ENCODE results near the gene IRS4.

Gene IRS4

DNA sequence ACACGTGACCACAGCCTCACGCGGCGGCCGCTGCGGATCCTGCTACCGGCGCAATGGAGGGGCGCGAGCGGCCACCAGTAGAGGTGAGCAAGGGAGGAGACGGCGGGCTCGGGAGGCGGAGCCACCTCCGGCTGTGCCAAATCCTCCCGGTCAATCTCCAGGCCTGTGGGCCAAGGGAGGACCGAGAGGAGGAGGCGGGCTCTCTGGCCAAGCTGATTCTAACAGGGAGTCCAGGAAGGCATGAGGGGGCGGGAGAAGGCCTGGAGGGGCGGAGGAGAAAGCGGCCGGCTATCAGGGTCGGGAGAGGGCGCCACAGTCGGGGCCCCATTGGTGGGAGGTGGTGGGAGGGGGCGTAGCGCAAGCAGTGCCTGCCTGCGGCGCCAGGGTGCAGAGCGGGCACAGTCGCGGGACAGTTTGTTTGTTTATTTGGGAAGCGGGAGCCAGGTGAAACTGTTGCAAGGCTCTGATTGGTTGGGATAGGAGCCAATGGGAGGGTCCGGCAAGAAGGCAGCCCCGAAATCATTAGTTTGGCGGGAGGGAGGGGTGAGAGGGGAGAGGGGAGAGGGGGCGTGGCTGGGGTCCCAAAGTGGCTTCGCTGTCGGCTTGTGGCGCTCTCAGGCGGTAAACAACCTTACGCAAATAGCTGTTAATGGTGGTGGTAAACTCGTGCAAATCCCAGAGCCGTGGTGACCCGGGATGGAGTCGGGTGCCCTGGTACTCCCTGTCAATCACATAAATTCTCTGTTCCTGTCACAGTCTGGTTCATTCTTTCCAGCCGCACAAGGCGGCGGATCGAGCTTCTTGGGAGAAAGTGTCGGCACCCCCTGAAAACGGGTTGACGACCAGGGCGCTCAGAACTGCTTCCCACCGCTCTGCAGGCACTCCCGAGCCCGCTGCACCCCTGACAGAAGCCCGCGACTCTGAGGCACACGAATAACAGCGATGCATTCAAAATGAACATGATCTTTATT is at the start of gene IRS4 (continued):
- no peak for TF ChIP-seq GFI1B (tag by site-specific recombination; IDR thresholded peaks at IDR 0.05)
- no peak for TF ChIP-seq ZNF433 (tag by site-specific recombination; IDR thresholded peaks at IDR 0.05; ENCODE audit: low read depth)
- TF ChIP-seq ZNF354C (tag by site-specific recombination; IDR thresholded peaks at IDR 0.05; ENCODE audit: borderline replicate concordance, low read depth), result no peak
- TF ChIP-seq, protein P1, sequence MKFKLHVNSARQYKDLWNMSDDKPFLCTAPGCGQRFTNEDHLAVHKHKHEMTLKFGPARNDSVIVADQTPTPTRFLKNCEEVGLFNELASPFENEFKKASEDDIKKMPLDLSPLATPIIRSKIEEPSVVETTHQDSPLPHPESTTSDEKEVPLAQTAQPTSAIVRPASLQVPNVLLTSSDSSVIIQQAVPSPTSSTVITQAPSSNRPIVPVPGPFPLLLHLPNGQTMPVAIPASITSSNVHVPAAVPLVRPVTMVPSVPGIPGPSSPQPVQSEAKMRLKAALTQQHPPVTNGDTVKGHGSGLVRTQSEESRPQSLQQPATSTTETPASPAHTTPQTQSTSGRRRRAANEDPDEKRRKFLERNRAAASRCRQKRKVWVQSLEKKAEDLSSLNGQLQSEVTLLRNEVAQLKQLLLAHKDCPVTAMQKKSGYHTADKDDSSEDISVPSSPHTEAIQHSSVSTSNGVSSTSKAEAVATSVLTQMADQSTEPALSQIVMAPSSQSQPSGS (tag by site-specific recombination; IDR thresholded peaks at IDR 0.05; ENCODE audit: low read depth), result no peak
- peak; percentile 58; the same call in 1 of the 2 replicates for TF ChIP-seq SP7 (tag by site-specific recombination; IDR thresholded peaks at IDR 0.05)
- TF ChIP-seq KLF9 (tag by site-specific recombination; IDR thresholded peaks at IDR 0.05; ENCODE audit: low read depth), result peak; percentile 83
- no peak for TF ChIP-seq GLI4 (tag by site-specific recombination; IDR thresholded peaks at IDR 0.05)
- no peak for TF ChIP-seq REPIN1 (tag by site-specific recombination; IDR thresholded peaks at IDR 0.05; ENCODE audit: low read depth)
- no peak for TF ChIP-seq ZNF529 (tag by site-specific recombination; IDR thresholded peaks at IDR 0.05; ENCODE audit: insufficient replicate concordance)
- no peak; the same call in none of the 2 replicates for TF ChIP-seq ZXDB (tag by site-specific recombination; IDR thresholded peaks at IDR 0.05)
- peak; percentile 51 for TF ChIP-seq SCRT2 (tag by site-specific recombination; IDR thresholded peaks at IDR 0.05)
- no peak for TF ChIP-seq ZNF660 (tag by site-specific recombination; IDR thresholded peaks at IDR 0.05)
- TF ChIP-seq ZNF555 (tag by site-specific recombination; conservative IDR thresholded peaks at IDR 0.05), result no peak
- no peak for TF ChIP-seq KLF10 (tag by site-specific recombination; IDR thresholded peaks at IDR 0.05)
- TF ChIP-seq ZNF514 (tag by site-specific recombination; IDR thresholded peaks at IDR 0.05), result no peak
- no peak for TF ChIP-seq MYNN (tag by site-specific recombination; IDR thresholded peaks at IDR 0.05; ENCODE audit: borderline replicate concordance)
- TF ChIP-seq, protein P2, sequence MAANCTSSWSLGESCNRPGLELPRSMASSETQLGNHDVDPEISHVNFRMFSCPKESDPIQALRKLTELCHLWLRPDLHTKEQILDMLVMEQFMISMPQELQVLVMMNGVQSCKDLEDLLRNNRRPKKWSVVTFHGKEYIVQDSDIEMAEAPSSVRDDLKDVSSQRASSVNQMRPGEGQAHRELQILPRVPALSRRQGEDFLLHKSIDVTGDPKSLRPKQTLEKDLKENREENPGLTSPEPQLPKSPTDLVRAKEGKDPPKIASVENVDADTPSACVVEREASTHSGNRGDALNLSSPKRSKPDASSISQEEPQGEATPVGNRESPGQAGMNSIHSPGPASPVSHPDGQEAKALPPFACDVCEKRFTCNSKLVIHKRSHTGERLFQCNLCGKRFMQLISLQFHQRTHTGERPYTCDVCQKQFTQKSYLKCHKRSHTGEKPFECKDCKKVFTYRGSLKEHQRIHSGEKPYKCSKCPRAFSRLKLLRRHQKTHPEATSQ (tag by site-specific recombination; IDR thresholded peaks at IDR 0.05), result no peak
- TF ChIP-seq ZBTB20 (tag by site-specific recombination; IDR thresholded peaks at IDR 0.05), result peak; percentile 88
- no peak for TF ChIP-seq ZNF184 (tag by site-specific recombination; IDR thresholded peaks at IDR 0.05)
- TF ChIP-seq, protein P3, sequence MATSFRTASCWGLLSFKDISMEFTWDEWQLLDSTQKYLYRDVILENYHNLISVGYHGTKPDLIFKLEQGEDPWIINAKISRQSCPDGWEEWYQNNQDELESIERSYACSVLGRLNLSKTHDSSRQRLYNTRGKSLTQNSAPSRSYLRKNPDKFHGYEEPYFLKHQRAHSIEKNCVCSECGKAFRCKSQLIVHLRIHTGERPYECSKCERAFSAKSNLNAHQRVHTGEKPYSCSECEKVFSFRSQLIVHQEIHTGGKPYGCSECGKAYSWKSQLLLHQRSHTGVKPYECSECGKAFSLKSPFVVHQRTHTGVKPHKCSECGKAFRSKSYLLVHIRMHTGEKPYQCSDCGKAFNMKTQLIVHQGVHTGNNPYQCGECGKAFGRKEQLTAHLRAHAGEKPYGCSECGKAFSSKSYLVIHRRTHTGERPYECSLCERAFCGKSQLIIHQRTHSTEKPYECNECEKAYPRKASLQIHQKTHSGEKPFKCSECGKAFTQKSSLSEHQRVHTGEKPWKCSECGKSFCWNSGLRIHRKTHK (tag by site-specific recombination; IDR thresholded peaks at IDR 0.05), result no peak
- no peak for TF ChIP-seq ZNF843 (tag by site-specific recombination; IDR thresholded peaks at IDR 0.05)
- no peak for TF ChIP-seq ZNF792 (tag by site-specific recombination; IDR thresholded peaks at IDR 0.05)
- TF ChIP-seq, protein P4, sequence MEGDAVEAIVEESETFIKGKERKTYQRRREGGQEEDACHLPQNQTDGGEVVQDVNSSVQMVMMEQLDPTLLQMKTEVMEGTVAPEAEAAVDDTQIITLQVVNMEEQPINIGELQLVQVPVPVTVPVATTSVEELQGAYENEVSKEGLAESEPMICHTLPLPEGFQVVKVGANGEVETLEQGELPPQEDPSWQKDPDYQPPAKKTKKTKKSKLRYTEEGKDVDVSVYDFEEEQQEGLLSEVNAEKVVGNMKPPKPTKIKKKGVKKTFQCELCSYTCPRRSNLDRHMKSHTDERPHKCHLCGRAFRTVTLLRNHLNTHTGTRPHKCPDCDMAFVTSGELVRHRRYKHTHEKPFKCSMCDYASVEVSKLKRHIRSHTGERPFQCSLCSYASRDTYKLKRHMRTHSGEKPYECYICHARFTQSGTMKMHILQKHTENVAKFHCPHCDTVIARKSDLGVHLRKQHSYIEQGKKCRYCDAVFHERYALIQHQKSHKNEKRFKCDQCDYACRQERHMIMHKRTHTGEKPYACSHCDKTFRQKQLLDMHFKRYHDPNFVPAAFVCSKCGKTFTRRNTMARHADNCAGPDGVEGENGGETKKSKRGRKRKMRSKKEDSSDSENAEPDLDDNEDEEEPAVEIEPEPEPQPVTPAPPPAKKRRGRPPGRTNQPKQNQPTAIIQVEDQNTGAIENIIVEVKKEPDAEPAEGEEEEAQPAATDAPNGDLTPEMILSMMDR (tag by site-specific recombination; IDR thresholded peaks at IDR 0.05), result peak; percentile 94
- no peak for TF ChIP-seq ZNF133 (tag by site-specific recombination; IDR thresholded peaks at IDR 0.05)
- TF ChIP-seq ZNF76 (tag by site-specific recombination; IDR thresholded peaks at IDR 0.05; ENCODE audit: borderline replicate concordance, low read depth), result no peak
- no peak for TF ChIP-seq ZNF302 (tag by site-specific recombination; IDR thresholded peaks at IDR 0.05; ENCODE audit: low read depth)
- TF ChIP-seq ZNF10 (tag by site-specific recombination; IDR thresholded peaks at IDR 0.05), result no peak
- TF ChIP-seq ZNF140 (tag by site-specific recombination; IDR thresholded peaks at IDR 0.05), result no peak
- TF ChIP-seq ZNF335 (tag by site-specific recombination; conservative IDR thresholded peaks at IDR 0.05), result peak; percentile 94
- TF ChIP-seq ZNF404 (tag by site-specific recombination; IDR thresholded peaks at IDR 0.05), result no peak
- TF ChIP-seq, protein P5, sequence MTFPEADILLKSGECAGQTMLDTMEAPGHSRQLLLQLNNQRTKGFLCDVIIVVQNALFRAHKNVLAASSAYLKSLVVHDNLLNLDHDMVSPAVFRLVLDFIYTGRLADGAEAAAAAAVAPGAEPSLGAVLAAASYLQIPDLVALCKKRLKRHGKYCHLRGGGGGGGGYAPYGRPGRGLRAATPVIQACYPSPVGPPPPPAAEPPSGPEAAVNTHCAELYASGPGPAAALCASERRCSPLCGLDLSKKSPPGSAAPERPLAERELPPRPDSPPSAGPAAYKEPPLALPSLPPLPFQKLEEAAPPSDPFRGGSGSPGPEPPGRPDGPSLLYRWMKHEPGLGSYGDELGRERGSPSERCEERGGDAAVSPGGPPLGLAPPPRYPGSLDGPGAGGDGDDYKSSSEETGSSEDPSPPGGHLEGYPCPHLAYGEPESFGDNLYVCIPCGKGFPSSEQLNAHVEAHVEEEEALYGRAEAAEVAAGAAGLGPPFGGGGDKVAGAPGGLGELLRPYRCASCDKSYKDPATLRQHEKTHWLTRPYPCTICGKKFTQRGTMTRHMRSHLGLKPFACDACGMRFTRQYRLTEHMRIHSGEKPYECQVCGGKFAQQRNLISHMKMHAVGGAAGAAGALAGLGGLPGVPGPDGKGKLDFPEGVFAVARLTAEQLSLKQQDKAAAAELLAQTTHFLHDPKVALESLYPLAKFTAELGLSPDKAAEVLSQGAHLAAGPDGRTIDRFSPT (tag by site-specific recombination; IDR thresholded peaks at IDR 0.05), result 0 out of 2 replicates have a peak, but pooled peaks have one; percentile 28
